Measurements from ENCODE around the gene SMIM38.

SMIM38 gene

GRCh38 chr11:69152733-69153421 lies 2.9 kb upstream of the SMIM38 start:
- in situ Hi-C loops (cut with HindIII; ENCODE audit: low pct_ligation_motif_present, low sequenced_read_pairs): no loop called here
- Histone ChIP-seq H3K27ac (no peak overlapping the region), H3K36me3 (replicated peaks) (no peaks in the 10 kb centered on the region), H3K4me3 (ENCODE audit: low read depth, low read length) (no peak overlapping the region), H3K27me3 (replicated peaks) (no peaks in the 10 kb centered on the region)
- DNase-seq: no peak
- TF ChIP-seq CTCF (IDR thresholded peaks at IDR 0.05; ENCODE audit: low read depth, low read length, missing control alignments): no peak

GRCh38 chr11:69153661-69154060 lies 2.1 kb upstream of the SMIM38 start:
- DNase-seq: peak; percentile 20
- Histone ChIP-seq H3K27ac (no peak overlapping the region), H3K36me3 (replicated peaks) (no peaks in the 10 kb centered on the region), H3K27me3 (replicated peaks) (no peaks in the 10 kb centered on the region), H3K4me3 (ENCODE audit: low read depth, low read length) (no peak overlapping the region)
- in situ Hi-C loops (cut with HindIII; ENCODE audit: low pct_ligation_motif_present, low sequenced_read_pairs): no loop called here
- TF ChIP-seq CTCF (IDR thresholded peaks at IDR 0.05; ENCODE audit: low read depth, low read length, missing control alignments): no peak

- DNase-seq: no peak
- H3K4me3 ChIP-seq (ENCODE audit: low read depth, low read length): no peak overlapping the region
- no peak for TF ChIP-seq CTCF (IDR thresholded peaks at IDR 0.05; ENCODE audit: low read depth, low read length, missing control alignments)
- no peaks in the 10 kb centered on the region for H3K36me3 ChIP-seq (replicated peaks)
- H3K27me3 ChIP-seq (replicated peaks): no peaks in the 10 kb centered on the region
- in situ Hi-C loops (cut with HindIII; ENCODE audit: low pct_ligation_motif_present, low sequenced_read_pairs): no loop called here
- no peak overlapping the region for H3K27ac ChIP-seq
These were observed 1.4 kb upstream of the SMIM38 start for GRCh38 chr11:69154211-69154913.

- Histone ChIP-seq H3K27ac (no peak overlapping the region), H3K27me3 (replicated peaks) (no peaks in the 10 kb centered on the region), H3K4me3 (ENCODE audit: low read depth, low read length) (no peak overlapping the region), H3K36me3 (replicated peaks) (no peaks in the 10 kb centered on the region)
- in situ Hi-C loops (cut with HindIII; ENCODE audit: low pct_ligation_motif_present, low sequenced_read_pairs): no loop called here
- TF ChIP-seq CTCF (IDR thresholded peaks at IDR 0.05; ENCODE audit: low read depth, low read length, missing control alignments): no peak
- DNase-seq: no peak
These were observed 815 bp upstream of the SMIM38 start for GRCh38 chr11:69154938-69155301.

GRCh38 chr11:69156235-69156639 lies 502 bp downstream of the SMIM38 start:
- Histone ChIP-seq H3K36me3 (replicated peaks) (no peaks in the 10 kb centered on the region), H3K27me3 (replicated peaks) (no peaks in the 10 kb centered on the region), H3K4me3 (ENCODE audit: low read depth, low read length) (no peak overlapping the region), H3K27ac (no peak overlapping the region)
- TF ChIP-seq CTCF (IDR thresholded peaks at IDR 0.05; ENCODE audit: low read depth, low read length, missing control alignments): no peak
- no peak for DNase-seq
- in situ Hi-C loops (cut with HindIII; ENCODE audit: low pct_ligation_motif_present, low sequenced_read_pairs): no loop called here
